Tibial nerve (tissue), 3 donors: ENCODE measurements around the gene ABHD3.

Experiments
- POLR2A ChIP-seq, 2 donors: fragments of 450-650 bp; IDR thresholded peaks; one replicate each; pipeline ENCODE4 v1.6.1; 2017; ENCODE audit warnings: antibody characterized with exemption in 2 of 2, mild to moderate bottlenecking in 2 of 2, moderate library complexity in 2 of 2
- TF ChIP-seq, protein P1 (sequence below), 5 experiments: fragments of 200-600 bp in 3 of 5; fragments of 450-650 bp in 2 of 5; sonication (generic) in 3 of 5; IDR thresholded peaks; one replicate each; pipeline ENCODE4 v1.5.1; 2016 to 2019; ENCODE audit warnings: antibody characterized with exemption in 5 of 5, mild to moderate bottlenecking in 3 of 5, moderate library complexity in 2 of 5

- TF ChIP-seq, protein P1, sequence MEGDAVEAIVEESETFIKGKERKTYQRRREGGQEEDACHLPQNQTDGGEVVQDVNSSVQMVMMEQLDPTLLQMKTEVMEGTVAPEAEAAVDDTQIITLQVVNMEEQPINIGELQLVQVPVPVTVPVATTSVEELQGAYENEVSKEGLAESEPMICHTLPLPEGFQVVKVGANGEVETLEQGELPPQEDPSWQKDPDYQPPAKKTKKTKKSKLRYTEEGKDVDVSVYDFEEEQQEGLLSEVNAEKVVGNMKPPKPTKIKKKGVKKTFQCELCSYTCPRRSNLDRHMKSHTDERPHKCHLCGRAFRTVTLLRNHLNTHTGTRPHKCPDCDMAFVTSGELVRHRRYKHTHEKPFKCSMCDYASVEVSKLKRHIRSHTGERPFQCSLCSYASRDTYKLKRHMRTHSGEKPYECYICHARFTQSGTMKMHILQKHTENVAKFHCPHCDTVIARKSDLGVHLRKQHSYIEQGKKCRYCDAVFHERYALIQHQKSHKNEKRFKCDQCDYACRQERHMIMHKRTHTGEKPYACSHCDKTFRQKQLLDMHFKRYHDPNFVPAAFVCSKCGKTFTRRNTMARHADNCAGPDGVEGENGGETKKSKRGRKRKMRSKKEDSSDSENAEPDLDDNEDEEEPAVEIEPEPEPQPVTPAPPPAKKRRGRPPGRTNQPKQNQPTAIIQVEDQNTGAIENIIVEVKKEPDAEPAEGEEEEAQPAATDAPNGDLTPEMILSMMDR (IDR thresholded peaks at IDR 0.05): no peak
- TF ChIP-seq POLR2A (IDR thresholded peaks at IDR 0.05): no peak
These were observed 42.7 kb upstream of the ABHD3 start for GRCh38 chr18:21747268-21747667.
